DOHH2 (cell line): Measurements from ENCODE around the gene S100A3.

Experiments
- CTCF ChIP-seq: fragments of 200-600 bp; sonication (generic); IDR thresholded peaks from one replicate; pipeline ENCODE4 v1.5.1; 2014; ENCODE audit warnings: antibody characterized with exemption, mild to moderate bottlenecking, low read depth, low read length; ENCODE audit not compliant: poor library complexity, severe bottlenecking
- EZH2phosphoT487 ChIP-seq: fragments of 200-600 bp; sonication (generic); IDR thresholded peaks from 2 replicates; pipeline ENCODE4 v1.6.1; 2017; ENCODE audit warnings: borderline replicate concordance, mild to moderate bottlenecking, antibody characterized with exemption, low read length, moderate library complexity, mixed read lengths

GRCh38 chr1:153586347-153586746, 37.3 kb upstream of the S100A3 start:
- TF ChIP-seq CTCF: no peak
- TF ChIP-seq EZH2phosphoT487: no peak
